ENCODE data around the gene ZNF555. TPM values are rescaled to one million over a fixed set of nuclear protein-coding genes. Genes with fewer than 3 reads are reported as not detected.
A peak's percentile ranks its signal among the peaks of the same experiment; 100 is the strongest.
"Not testable (repeated sequence)": the region's sequence is repeated elsewhere in the genome, so short reads cannot be mapped to it uniquely, and the experiment has no call there.

ZNF555 gene
- total RNA-seq, 1 experiment from 2014 or later = 0.84 TPM

- Histone ChIP-seq H3K4me1 (ENCODE audit: insufficient read depth, low read length) (peaks cover 5% of the 10 kb centered on the region; the same call in 1 of the 2 replicates), H3K27ac (ENCODE audit: low read length) (no peak overlapping the region), H3K9me2 (replicated peaks; ENCODE audit: low read length) (no peaks in the 10 kb centered on the region), H2AFZ (ENCODE audit: low read length) (no peak overlapping the region), H3K79me2 (ENCODE audit: low read length) (no peaks in the 10 kb centered on the region), H3K4me2 (ENCODE audit: low read length) (no peak overlapping the region), H3K4me3 (ENCODE audit: low read length) (no peak overlapping the region), H3K9ac (ENCODE audit: low read length) (no peak overlapping the region), H3F3A (ENCODE audit: low read length, unreplicated experiment) (no peaks in the 10 kb centered on the region), H3K36me3 (ENCODE audit: low read depth, low read length) (no peaks in the 10 kb centered on the region), H3K27me3 (ENCODE audit: low read length) (no peaks in the 10 kb centered on the region), H3K9me3 (ENCODE audit: low read length) (no peaks in the 10 kb centered on the region), H4K20me1 (ENCODE audit: low read length) (no peaks in the 10 kb centered on the region)
- DNase-seq = no peak
- no TSS peak for BruUV-seq (replicated peaks)
- intact Hi-C loops (cut with micrococcal nuclease) = loop anchor here (2.0 kb wide), 1 partner anchor 65 kb away; no protein-coding TSS in a partner anchor
- no peak for ATAC-seq
- CTCF ChIA-PET = no interaction called here
- POLR2A ChIA-PET (ENCODE audit: unreplicated experiment) = no interaction called here
- TF ChIP-seq EZH2 (IDR thresholded peaks at IDR 0.05; ENCODE audit: low read length, unreplicated experiment) = no peak
- TF ChIP-seq, protein P1, sequence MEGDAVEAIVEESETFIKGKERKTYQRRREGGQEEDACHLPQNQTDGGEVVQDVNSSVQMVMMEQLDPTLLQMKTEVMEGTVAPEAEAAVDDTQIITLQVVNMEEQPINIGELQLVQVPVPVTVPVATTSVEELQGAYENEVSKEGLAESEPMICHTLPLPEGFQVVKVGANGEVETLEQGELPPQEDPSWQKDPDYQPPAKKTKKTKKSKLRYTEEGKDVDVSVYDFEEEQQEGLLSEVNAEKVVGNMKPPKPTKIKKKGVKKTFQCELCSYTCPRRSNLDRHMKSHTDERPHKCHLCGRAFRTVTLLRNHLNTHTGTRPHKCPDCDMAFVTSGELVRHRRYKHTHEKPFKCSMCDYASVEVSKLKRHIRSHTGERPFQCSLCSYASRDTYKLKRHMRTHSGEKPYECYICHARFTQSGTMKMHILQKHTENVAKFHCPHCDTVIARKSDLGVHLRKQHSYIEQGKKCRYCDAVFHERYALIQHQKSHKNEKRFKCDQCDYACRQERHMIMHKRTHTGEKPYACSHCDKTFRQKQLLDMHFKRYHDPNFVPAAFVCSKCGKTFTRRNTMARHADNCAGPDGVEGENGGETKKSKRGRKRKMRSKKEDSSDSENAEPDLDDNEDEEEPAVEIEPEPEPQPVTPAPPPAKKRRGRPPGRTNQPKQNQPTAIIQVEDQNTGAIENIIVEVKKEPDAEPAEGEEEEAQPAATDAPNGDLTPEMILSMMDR (conservative IDR thresholded peaks at IDR 0.05; ENCODE audit: low read depth, low read length) = no peak
- TF ChIP-seq EZH2phosphoT487 (IDR thresholded peaks at IDR 0.05; ENCODE audit: borderline replicate concordance, low read length) = no peak
Measured at GRCh38 chr19:2885736-2886135, 44.5 kb downstream of the ZNF555 start.

DNA sequence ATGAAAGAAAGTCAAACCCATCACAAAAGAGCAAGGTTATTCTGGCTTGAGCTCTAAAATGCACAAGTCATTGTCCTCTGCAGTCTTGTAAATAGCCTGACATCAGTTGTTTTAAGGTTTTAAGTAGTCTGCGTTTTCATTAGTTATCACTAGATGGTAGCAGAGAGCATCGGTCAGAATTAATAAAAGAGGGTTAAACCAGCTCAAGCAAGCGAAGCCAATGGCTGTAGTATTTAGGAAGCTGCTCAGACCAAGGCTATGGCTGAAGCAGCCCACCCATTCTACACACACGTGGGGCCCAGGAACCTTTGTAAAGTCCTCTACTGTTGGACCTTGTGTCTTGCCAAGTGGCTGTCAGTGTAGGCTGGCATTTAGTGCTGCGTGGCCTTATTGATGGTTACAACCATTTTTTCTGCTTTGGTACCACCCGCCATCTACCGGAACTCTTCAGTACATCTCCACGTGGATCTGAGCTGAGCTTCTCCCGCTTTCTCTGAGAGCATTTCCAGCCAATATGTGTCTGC lies 46.2 kb downstream of the ZNF555 start:
- no peaks in the 10 kb centered on the region for H3K9me2 ChIP-seq (replicated peaks; ENCODE audit: low read length)
- H3K27me3 ChIP-seq (ENCODE audit: low read length) = no peaks in the 10 kb centered on the region
- POLR2A ChIA-PET (ENCODE audit: unreplicated experiment) = interaction anchor here (0.7 kb wide), 1 partner anchor 62 kb away, joined by 5 read pairs; no protein-coding TSS in a partner anchor
- peak overlapping the region; percentile 78 for H3K4me2 ChIP-seq (ENCODE audit: low read length)
- H3K36me3 ChIP-seq (ENCODE audit: low read depth, low read length) = no peaks in the 10 kb centered on the region
- peak overlapping the region; percentile 55 for H3K4me3 ChIP-seq (ENCODE audit: low read length)
- H4K20me1 ChIP-seq (ENCODE audit: low read length) = no peaks in the 10 kb centered on the region
- H3K79me2 ChIP-seq (ENCODE audit: low read length) = no peaks in the 10 kb centered on the region
- peaks cover 5% of the 10 kb centered on the region; the same call in 1 of the 2 replicates for H3K4me1 ChIP-seq (ENCODE audit: insufficient read depth, low read length)
- no peak overlapping the region for H3K27ac ChIP-seq (ENCODE audit: low read length)
- ATAC-seq (peak; percentile 89), DNase-seq (peak; percentile 79)
- TF ChIP-seq, protein P1 (conservative IDR thresholded peaks at IDR 0.05; ENCODE audit: low read depth, low read length) = peak; percentile 66
- TF ChIP-seq EZH2 (IDR thresholded peaks at IDR 0.05; ENCODE audit: low read length, unreplicated experiment) = no peak
- H3K9ac ChIP-seq (ENCODE audit: low read length) = no peak overlapping the region
- intact Hi-C loops (cut with micrococcal nuclease) = loop anchor here (2.0 kb wide), 1 partner anchor 63 kb away; no protein-coding TSS in a partner anchor
- no TSS peak for BruUV-seq (replicated peaks)
- H3F3A ChIP-seq (ENCODE audit: low read length, unreplicated experiment) = no peaks in the 10 kb centered on the region
- H3K9me3 ChIP-seq (ENCODE audit: low read length) = no peaks in the 10 kb centered on the region
- CTCF ChIA-PET = interaction anchor here (0.7 to 1.4 kb wide), 4 partner anchors 13 to 63 kb away, joined by 3 to 11 read pairs (median 4); partner anchors contain the start of gene ZNF57
- peak overlapping the region; percentile 93 for H2AFZ ChIP-seq (ENCODE audit: low read length)

DNA sequence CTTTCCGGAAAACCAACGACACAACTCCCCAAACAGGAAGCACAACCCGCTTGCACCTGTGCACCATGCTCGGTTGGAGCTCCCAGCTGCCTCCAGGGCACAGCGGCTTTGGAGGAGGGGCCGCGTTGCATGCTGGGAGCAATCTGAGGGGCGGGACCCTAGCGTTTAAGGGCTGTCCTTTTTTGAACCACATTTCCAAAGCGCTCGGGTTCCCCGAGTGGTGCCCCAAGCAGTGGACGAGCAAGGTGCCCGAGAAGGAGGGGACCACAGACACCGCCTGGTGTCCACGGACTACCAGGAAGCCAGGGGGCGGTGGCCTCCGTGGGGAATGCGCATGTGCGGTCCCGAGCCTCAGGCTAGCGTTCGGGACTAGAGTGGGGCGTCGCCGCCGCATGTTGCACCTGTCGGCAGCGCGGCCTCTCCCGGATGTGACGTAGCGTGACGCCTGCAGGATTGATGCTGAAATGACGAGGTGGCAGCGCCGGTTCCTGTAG lies 47.5 kb downstream of the ZNF555 start:
- POLR2A ChIA-PET (ENCODE audit: unreplicated experiment) = no interaction called here
- BruUV-seq (replicated peaks) = no TSS peak
- ATAC-seq = no peak

GRCh38 chr19:2890531-2890930 lies 49.3 kb downstream of the ZNF555 start:
- BruUV-seq (replicated peaks); POLR2A ChIA-PET (ENCODE audit: unreplicated experiment); H3K9me3 ChIP-seq (ENCODE audit: low read length); H3K79me2 ChIP-seq (ENCODE audit: low read length); DNase-seq; H3K9me2 ChIP-seq (replicated peaks; ENCODE audit: low read length); H3K9ac ChIP-seq (ENCODE audit: low read length); H3K36me3 ChIP-seq (ENCODE audit: low read depth, low read length); H3F3A ChIP-seq (ENCODE audit: low read length, unreplicated experiment); CTCF ChIA-PET; H3K27ac ChIP-seq (ENCODE audit: low read length); H3K4me1 ChIP-seq (ENCODE audit: insufficient read depth, low read length); H3K4me3 ChIP-seq (ENCODE audit: low read length); H3K27me3 ChIP-seq (ENCODE audit: low read length); H3K4me2 ChIP-seq (ENCODE audit: low read length); H4K20me1 ChIP-seq (ENCODE audit: low read length); intact Hi-C loops (cut with micrococcal nuclease); H2AFZ ChIP-seq (ENCODE audit: low read length); ATAC-seq: not testable (repeated sequence)

More for the DNA sequence above, 47.5 kb downstream of the ZNF555 start:
- Histone ChIP-seq H2AFZ (ENCODE audit: low read length) (0 out of 2 replicates have a peak overlapping the region, but pooled peaks have one; percentile 55), H3K79me2 (ENCODE audit: low read length) (no peaks in the 10 kb centered on the region), H3K9me2 (replicated peaks; ENCODE audit: low read length) (no peaks in the 10 kb centered on the region), H4K20me1 (ENCODE audit: low read length) (no peaks in the 10 kb centered on the region), H3K4me3 (ENCODE audit: low read length) (no peak overlapping the region), H3K36me3 (ENCODE audit: low read depth, low read length) (no peaks in the 10 kb centered on the region), H3F3A (ENCODE audit: low read length, unreplicated experiment) (no peaks in the 10 kb centered on the region), H3K9me3 (ENCODE audit: low read length) (no peaks in the 10 kb centered on the region), H3K27me3 (ENCODE audit: low read length) (no peaks in the 10 kb centered on the region), H3K4me1 (ENCODE audit: insufficient read depth, low read length) (peaks cover 5% of the 10 kb centered on the region; the same call in 1 of the 2 replicates), H3K9ac (ENCODE audit: low read length) (no peak overlapping the region), H3K27ac (ENCODE audit: low read length) (no peak overlapping the region), H3K4me2 (ENCODE audit: low read length) (no peak overlapping the region)
- intact Hi-C loops (cut with micrococcal nuclease) = no loop called here
- CTCF ChIA-PET = no interaction called here
- TF ChIP-seq EZH2phosphoT487 (IDR thresholded peaks at IDR 0.05; ENCODE audit: borderline replicate concordance, low read length) (no peak), EZH2 (IDR thresholded peaks at IDR 0.05; ENCODE audit: low read length, unreplicated experiment) (no peak)
- TF ChIP-seq, protein P1 (conservative IDR thresholded peaks at IDR 0.05; ENCODE audit: low read depth, low read length) = no peak
- DNase-seq = no peak
